DOHH2 (cell line): ENCODE results near the gene RFX4.

ENCODE experiments used
- H3F3A ChIP-seq: fragments of 200-600 bp; sonication (generic), shearing (Covaris generic); 2 replicates; pipeline ENCODE4 v1.6.0; 2016; ENCODE audit warnings: antibody characterized with exemption, mild to moderate bottlenecking; ENCODE audit not compliant: control insufficient read depth, insufficient read depth
- H3K27ac ChIP-seq: fragments of 200-600 bp; sonication (generic); 2 replicates; pipeline ENCODE4 v1.5.1; 2014; ENCODE audit warnings: low read depth, mild to moderate bottlenecking, low read length, moderate library complexity
- H3K27me3 ChIP-seq: fragments of 200-600 bp; sonication (generic); 2 replicates; pipeline ENCODE4 v1.6.1; 2014; ENCODE audit warnings: mild to moderate bottlenecking, low read length, mixed read lengths; ENCODE audit not compliant: control insufficient read depth
- H3K36me3 ChIP-seq: fragments of 200-600 bp; sonication (generic); 2 replicates; pipeline ENCODE4 v1.6.1; 2014; ENCODE audit warnings: mild to moderate bottlenecking, low read length, moderate library complexity, mixed read lengths; ENCODE audit not compliant: control insufficient read depth
- H3K4me1 ChIP-seq: fragments of 200-600 bp; sonication (generic); 2 replicates; pipeline ENCODE4 v1.6.1; 2014; ENCODE audit warnings: mild to moderate bottlenecking, low read length, mixed read lengths; ENCODE audit not compliant: control insufficient read depth
- H3K4me2 ChIP-seq: fragments of 200-600 bp; sonication (generic); 2 replicates; pipeline ENCODE4 v1.6.0; 2014; ENCODE audit warnings: mild to moderate bottlenecking, low read length, moderate library complexity
- H3K4me3 ChIP-seq: fragments of 200-600 bp; sonication (generic); 2 replicates; pipeline ENCODE4 v1.5.1; 2014; ENCODE audit warnings: mild to moderate bottlenecking, low read length, mixed read lengths
- H3K79me2 ChIP-seq: fragments of 200-600 bp; sonication (generic); 2 replicates; pipeline ENCODE4 v1.6.1; 2014; ENCODE audit warnings: mild to moderate bottlenecking, low read length, mixed read lengths; ENCODE audit not compliant: control insufficient read depth
- H3K9me2 ChIP-seq: fragments of 200-600 bp; sonication (generic); replicated peaks from 2 replicates; pipeline ENCODE4 v1.6.1; 2014; ENCODE audit warnings: mild to moderate bottlenecking, low read length, mixed read lengths; ENCODE audit not compliant: control insufficient read depth
- H3K9me3 ChIP-seq: fragments of 200-600 bp; sonication (generic); 2 replicates; pipeline ENCODE4 v1.6.1; 2014; ENCODE audit warnings: antibody characterized with exemption, low read length, mixed read lengths; ENCODE audit not compliant: control insufficient read depth, insufficient read depth
- H4K20me1 ChIP-seq: fragments of 200-600 bp; sonication (generic); 2 replicates; pipeline ENCODE4 v1.6.0; 2014; ENCODE audit warnings: low read depth, mild to moderate bottlenecking, antibody characterized with exemption, low read length, moderate library complexity; ENCODE audit not compliant: control insufficient read depth, insufficient read depth
- CTCF ChIP-seq: fragments of 200-600 bp; sonication (generic); IDR thresholded peaks from one replicate; pipeline ENCODE4 v1.5.1; 2014; ENCODE audit warnings: antibody characterized with exemption, mild to moderate bottlenecking, low read depth, low read length; ENCODE audit not compliant: poor library complexity, severe bottlenecking
- EZH2phosphoT487 ChIP-seq: fragments of 200-600 bp; sonication (generic); IDR thresholded peaks from 2 replicates; pipeline ENCODE4 v1.6.1; 2017; ENCODE audit warnings: borderline replicate concordance, mild to moderate bottlenecking, antibody characterized with exemption, low read length, moderate library complexity, mixed read lengths

Gene RFX4

DNA sequence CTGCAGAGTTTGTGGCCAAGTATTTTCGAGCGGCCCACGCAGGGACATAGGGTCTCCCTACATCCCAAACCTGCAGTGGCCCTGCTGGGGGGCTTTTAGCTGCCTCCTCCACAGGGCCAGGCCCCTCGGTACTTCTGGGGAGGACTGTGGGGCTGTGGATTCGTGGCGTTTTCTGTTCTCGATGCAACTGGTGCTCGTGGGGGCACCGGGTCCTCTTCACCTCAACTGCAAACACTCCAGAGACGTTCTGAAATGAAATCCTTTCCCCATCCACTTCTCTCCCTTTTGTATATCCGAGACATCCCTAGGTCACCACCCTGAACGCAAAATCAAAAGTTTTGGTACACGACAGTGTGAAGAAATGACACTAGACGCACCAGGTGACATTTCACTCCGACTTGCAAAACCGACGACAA is 2.3 kb downstream of the RFX4 start:
- Histone ChIP-seq H3K27me3 (peaks cover 32% of the 10 kb centered on the region), H3K4me1 (no peaks in the 10 kb centered on the region), H3K4me3 (no peak overlapping the region), H3F3A (no peaks in the 10 kb centered on the region), H3K9me2 (no peaks in the 10 kb centered on the region), H3K9me3 (no peaks in the 10 kb centered on the region), H3K27ac (no peak overlapping the region), H4K20me1 (no peaks in the 10 kb centered on the region), H3K36me3 (no peaks in the 10 kb centered on the region), H3K4me2 (no peak overlapping the region), H3K79me2 (no peaks in the 10 kb centered on the region)
- TF ChIP-seq CTCF = no peak
- no peak for TF ChIP-seq EZH2phosphoT487

DNA sequence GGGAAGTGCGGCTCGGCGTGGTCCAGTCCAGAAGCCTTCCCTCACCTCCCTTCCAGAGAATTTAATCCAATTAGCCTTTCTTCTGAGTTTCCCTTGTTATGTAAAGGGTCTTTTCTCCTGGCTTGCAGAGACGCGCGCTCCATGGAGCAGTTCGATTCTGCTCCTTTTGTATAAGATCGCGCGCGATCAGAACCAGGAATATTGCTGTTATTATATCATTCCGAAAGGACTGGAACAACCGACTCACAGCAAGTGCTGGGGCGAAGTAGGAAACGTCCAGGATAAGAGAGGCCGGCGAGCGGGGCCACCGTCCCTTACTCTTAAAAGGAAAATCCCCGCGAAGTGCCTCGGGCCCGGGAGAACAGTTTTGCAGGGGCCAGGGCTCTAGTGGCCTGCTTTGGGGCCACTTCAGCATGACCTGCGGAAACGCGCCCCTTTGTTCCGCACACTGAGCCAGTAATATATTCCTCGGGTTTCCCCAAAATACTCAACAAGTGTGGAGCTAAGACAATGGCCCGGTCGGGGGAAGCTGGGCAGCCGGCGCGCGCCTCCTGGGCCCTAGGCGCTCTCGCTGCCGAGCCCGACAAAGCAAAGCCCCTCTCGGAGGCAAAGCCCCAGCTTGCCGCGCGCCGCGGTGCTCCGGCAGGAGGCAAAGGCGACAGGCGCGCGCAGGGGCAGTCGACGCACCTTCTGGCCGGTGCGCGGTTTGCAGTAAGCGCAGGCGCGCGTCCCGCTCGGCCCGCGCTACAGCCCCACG is 2.9 kb downstream of the RFX4 start:
- TF ChIP-seq EZH2phosphoT487 (no peak), CTCF (no peak)
- Histone ChIP-seq H3K79me2 (no peaks in the 10 kb centered on the region), H3K4me2 (no peak overlapping the region), H3K27ac (no peak overlapping the region), H3K9me3 (no peaks in the 10 kb centered on the region), H3K36me3 (no peaks in the 10 kb centered on the region), H3K4me1 (no peaks in the 10 kb centered on the region), H4K20me1 (no peaks in the 10 kb centered on the region), H3K4me3 (no peak overlapping the region), H3K27me3 (peaks cover 34% of the 10 kb centered on the region), H3F3A (no peaks in the 10 kb centered on the region), H3K9me2 (no peaks in the 10 kb centered on the region)

DNA sequence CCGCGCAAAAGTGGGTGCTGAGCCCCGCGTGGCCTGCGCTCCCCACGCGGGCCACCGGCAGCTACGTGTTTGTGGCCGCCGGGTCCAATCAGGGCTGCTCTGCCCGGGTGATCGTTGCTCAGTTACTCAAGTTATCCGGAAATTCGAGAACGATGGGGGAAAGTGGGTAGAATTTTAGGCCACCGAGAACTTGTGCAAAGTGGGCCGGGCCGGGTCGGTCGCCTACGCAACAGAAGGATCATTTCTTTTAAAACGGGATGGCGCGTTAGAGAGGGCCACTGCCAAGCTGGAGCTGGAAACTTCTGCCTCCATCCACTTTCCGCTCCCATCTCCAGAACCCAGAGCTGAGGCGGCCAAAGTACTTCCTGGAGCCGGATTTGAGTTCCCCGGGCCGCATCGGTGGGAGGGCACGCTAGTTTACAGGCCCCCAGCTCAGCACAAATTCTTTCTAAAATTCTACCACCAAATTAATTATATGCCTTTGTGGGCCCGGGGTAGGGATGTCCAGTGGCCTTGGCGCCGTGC is 3.5 kb downstream of the RFX4 start:
- Histone ChIP-seq H3K27ac (no peak overlapping the region), H3K79me2 (no peaks in the 10 kb centered on the region), H3K36me3 (no peaks in the 10 kb centered on the region), H3K9me2 (no peaks in the 10 kb centered on the region), H3F3A (no peaks in the 10 kb centered on the region), H3K4me3 (no peak overlapping the region), H3K27me3 (peaks cover 34% of the 10 kb centered on the region), H3K9me3 (no peaks in the 10 kb centered on the region), H3K4me2 (no peak overlapping the region), H3K4me1 (no peaks in the 10 kb centered on the region), H4K20me1 (no peaks in the 10 kb centered on the region)
- TF ChIP-seq CTCF = no peak
- no peak for TF ChIP-seq EZH2phosphoT487
